Measurements from ENCODE around the gene EFCAB11.

GRCh38 chr14:89753828-89754412 lies 200.6 kb downstream of the EFCAB11 start:
- TF ChIP-seq CTCF (IDR thresholded peaks at IDR 0.05) (no peak), ZNF281 (CRISPR knock-in tag; IDR thresholded peaks at IDR 0.05) (no peak), ZSCAN18 (CRISPR knock-in tag; IDR thresholded peaks at IDR 0.05) (no peak), SP1 (CRISPR knock-in tag; conservative IDR thresholded peaks at IDR 0.05) (no peak), MAX (CRISPR knock-in tag; IDR thresholded peaks at IDR 0.05) (no peak), JUN (CRISPR knock-in tag; IDR thresholded peaks at IDR 0.05) (no peak), ATF3 (CRISPR knock-in tag; conservative IDR thresholded peaks at IDR 0.05) (no peak), ESRRA (CRISPR knock-in tag; IDR thresholded peaks at IDR 0.05; ENCODE audit: borderline replicate concordance) (no peak), ZNF423 (CRISPR knock-in tag; IDR thresholded peaks at IDR 0.05) (no peak), IRF2 (CRISPR knock-in tag; IDR thresholded peaks at IDR 0.05; ENCODE audit: borderline replicate concordance, low read depth) (no peak), ZNF512 (CRISPR knock-in tag; IDR thresholded peaks at IDR 0.05; ENCODE audit: borderline replicate concordance) (no peak), ATF6 (CRISPR knock-in tag; IDR thresholded peaks at IDR 0.05) (no peak), NR3C1 (CRISPR knock-in tag; conservative IDR thresholded peaks at IDR 0.05; ENCODE audit: low read depth) (no peak)
